Measurements from ENCODE around the gene UBC.
A peak's percentile ranks its signal among the peaks of the same experiment; 100 is the strongest.
"Not testable (repeated sequence)": the region's sequence is repeated elsewhere in the genome, so short reads cannot be mapped to it uniquely, and the experiment has no call there.

The UBC gene

DNA sequence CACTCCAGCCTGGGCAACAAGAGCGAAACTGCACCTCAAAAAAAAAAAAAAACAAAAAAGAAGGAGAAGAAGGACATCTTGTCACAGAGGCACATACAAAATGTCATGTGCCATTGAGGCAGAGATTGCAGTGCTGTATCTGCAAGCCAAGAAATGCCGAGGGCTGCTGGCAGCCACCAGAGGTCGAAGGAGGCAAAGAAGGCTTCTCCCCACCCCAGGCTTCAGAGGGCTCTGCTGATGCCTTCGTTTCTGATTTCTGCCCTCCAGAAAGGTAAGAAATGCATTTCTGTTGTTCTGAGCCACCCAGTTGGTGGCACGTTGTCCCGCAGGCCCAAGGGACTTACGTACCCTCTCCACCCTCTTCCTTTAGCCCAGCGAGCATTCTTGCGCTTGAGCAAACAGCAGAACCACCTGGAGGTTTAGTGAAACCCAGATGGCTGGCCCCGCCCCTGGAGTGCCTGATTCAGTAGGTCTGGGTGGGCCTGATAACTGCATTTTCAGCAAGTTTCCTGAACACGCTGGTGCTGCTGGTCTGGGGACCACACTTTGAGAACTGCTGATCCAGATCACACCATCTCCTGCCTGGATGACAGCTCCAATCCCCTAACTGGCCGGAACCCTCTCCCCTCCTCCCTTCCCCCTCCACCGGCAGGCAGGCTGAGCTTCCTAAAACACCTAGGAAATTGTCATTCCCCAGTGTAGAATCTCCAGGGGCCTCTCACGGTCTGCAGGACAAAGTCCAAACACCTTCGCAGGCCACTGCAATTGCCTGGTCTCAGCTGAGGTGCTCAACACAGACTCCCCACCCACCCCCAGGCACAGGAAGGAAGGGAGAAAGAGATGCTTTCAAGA lies 29.6 kb downstream of the UBC start:
- DNase-seq (ENCODE audit: low spot score): peak; percentile 66

DNA sequence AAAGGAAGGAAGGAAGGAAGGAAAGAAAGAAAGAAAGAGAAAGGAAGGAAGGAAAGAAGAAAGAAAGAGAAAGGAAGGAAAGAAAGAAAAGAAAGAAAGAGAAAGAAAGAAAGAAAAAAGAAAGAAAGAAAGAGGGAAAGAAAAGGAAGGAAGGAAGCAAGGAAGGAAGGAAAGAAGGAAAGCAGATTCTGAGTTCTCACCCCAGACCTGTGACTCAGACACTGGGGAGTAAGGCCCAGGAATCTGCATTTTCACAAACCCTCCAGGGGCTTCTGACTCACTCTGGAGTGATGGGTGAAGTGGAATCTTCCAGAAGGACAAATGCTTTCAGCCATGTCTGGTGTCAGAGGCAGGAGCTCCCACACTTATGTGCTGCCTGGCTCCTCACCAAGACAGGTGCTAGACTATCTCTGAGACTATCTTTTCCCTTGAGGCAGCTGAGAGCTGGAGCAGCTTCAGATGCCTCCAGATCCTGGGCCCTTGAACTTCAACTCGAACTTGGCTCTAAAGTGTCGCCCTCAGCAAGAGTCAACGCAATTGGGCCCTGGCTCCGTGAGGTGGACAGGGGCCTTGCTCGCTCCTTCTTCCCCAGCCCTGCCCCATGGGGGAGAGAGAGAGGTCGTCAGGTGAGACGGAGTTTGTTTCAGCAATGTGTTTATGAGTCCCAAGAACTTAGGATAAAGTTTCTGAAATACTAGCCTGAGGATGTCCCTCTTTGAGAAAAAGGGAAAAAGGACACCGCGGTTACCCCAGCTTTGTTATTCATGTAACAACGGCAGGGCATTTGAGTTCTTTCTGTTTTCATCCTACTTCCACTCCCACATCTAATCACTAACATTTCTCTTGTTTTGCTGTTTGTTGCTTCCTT lies 31.0 kb downstream of the UBC start:
- no peak for DNase-seq (ENCODE audit: low spot score)

DNA sequence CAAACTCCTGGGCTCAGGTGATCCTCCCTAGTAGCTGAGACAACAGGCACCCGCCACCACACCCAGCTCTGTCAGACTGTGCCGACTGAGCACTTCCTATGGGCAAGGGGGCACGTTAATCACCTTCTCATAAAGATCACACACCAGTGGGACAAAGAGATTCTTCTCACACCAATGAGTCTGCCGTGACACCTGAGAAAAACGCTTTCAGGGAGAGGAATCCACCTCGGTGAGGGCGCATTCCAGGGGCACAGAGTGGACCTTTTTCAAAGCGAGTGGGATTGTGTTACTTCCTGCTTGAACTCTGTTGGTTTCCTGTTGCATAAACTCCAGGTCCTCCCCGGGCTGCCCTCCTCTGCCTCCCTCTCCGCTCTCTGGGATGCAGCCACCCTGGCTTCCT lies 33.3 kb downstream of the UBC start:
- DNase-seq (ENCODE audit: low spot score): no peak

GRCh38 chr12:124880335-124880734 lies 34.1 kb downstream of the UBC start:
- DNase-seq (ENCODE audit: low spot score): not testable (repeated sequence)

DNA sequence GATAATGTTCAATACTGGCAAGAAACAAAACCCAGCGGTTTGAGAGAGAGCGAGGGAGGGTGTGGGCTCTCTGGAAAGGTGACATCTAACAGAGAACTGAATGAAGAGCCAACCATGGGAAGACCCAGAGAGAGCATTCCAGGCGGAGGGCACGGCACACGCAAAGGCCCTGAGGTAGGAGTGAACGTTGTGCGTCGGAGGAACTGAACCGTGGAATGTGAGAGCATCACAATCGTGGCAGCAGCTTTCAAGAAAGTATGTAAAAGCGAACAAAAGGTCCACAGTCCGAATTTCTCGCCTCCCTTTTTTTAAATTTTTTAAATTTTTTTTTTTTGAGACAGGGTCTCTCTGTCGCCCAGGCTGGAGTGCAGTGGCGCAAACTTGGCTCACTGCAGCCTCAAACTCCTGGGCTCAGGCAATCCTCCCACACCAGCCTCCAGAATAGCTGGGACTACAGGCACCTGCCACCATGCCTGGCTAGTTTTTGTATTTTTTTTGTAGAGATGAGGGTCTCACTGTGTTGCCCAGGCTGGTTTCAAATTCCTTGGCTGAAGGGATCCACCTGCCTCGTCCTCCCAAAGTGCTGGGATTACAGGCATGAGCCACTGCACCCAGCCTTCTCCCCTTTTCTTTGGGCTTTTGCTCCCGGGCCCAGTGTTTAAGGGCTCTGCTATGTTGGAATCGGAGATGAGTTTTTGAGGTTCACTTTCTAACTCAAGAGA lies 35.5 kb downstream of the UBC start:
- DNase-seq (ENCODE audit: low spot score): no peak

DNA sequence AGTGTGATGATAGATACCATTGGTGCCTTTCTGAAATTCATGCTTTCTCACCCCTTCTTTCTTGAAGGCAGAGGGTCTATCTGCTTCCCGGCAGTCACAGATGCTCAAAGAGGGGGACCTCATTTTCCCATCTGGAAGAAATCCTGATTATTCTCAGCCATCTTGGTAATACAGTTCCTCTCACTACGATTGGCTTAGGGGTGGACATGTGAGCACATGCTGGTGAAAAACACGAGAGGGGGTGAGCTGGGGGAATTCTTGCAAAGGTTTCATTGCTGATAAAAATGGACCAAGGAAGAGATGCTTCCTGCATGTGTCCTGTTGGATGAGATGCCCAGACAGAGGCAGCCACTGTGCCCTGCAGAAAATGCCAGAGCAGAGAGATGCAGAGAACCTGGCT lies 37.0 kb downstream of the UBC start:
- DNase-seq (ENCODE audit: low spot score): no peak

- DNase-seq (ENCODE audit: low spot score): no peak
Observed at GRCh38 chr12:124876171-124876570, 38.3 kb downstream of the UBC start.

DNA sequence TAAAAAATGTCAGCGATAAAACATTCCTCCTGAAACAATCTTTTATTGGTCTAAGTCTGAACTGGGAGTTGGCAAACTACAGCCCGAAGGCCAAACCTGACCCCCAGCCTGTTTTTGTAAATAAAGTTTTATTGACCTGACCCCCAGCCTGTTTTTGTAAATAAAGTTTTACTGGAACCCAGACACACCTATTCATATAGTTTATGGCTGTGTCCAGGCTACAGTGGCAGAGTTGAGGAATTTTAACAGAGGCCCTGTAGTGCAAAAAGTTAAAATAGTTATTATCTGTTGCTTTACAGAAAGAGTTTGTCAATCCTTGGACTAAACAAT lies 38.7 kb downstream of the UBC start:
- DNase-seq (ENCODE audit: low spot score): no peak

DNA sequence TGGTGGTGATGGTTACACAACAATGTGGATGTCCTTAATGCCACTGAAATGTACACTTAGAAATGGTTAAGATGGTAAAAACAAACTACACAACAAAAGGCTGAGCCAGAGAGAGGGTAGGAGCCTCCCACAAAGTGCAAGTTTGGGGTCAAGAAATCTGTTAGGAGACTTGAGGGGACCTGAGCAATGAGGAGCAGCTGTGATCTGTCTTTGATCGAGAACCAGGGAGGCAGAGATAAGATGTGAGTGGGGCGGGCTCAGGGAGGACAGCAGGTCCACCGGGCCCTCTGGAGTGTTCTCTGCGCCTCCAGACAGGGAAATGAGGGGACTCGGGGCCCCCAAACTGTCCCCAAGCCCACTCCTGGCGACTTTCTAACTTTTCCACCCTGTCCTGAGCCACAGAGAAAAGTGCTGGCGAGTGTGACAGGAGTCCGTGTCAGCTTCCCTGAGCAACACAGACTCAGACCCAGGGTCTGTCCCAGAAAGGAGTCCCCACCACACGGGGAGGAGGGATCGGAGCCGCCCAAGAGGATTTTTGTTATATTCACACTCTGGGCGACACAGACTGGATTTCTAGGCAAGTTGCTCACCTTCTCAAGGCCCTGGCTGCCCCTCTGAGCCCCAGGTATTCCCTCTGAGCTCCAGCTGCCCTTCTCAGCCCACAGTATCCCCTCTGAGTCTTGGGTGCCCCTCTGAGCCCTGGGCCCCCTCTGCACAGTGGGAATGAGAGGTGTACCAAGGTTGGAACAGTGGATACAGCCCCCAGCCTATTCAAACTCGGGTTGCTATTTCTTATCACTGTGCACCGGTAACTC lies 39.3 kb downstream of the UBC start:
- no peak for DNase-seq (ENCODE audit: low spot score)

GRCh38 chr12:124874188-124874587 lies 40.3 kb downstream of the UBC start:
- DNase-seq (ENCODE audit: low spot score): no peak

DNA sequence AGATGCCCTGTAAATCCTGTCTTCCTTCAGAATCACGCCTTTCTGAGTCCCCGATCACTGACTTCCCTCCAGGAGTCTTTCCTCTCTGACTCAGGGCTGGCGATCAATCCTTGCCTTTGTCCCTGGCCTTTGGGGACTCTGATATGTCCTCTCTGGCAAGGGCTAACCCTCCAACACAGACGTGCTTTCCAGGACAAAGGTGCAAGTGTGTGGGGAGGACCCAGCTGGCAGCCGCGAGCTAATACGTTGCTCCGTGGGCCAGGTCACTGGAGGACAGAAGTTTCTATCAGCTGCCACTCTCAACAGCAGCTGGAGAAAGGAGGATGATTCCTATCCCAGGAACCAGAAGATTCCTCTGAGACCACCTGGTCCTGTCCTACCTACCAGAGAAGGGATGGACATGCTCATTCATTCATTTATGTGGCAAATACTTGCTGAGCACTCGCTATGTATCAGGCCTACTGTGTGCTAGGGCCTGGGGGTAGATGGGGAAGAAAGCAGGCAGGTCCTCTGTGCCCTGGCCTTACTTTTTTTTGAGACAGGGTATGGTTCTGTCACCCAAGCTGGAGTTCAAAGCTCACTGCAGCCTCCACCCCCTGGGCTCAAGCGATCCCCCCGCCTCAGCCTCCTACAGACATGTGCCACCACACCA lies 42.3 kb downstream of the UBC start:
- no peak for DNase-seq (ENCODE audit: low spot score)

GRCh38 chr12:124871297-124871696 lies 43.2 kb downstream of the UBC start:
- DNase-seq (ENCODE audit: low spot score): no peak

- no peak for DNase-seq (ENCODE audit: low spot score)
Observed at GRCh38 chr12:124870515-124870914, 43.9 kb downstream of the UBC start.

DNA sequence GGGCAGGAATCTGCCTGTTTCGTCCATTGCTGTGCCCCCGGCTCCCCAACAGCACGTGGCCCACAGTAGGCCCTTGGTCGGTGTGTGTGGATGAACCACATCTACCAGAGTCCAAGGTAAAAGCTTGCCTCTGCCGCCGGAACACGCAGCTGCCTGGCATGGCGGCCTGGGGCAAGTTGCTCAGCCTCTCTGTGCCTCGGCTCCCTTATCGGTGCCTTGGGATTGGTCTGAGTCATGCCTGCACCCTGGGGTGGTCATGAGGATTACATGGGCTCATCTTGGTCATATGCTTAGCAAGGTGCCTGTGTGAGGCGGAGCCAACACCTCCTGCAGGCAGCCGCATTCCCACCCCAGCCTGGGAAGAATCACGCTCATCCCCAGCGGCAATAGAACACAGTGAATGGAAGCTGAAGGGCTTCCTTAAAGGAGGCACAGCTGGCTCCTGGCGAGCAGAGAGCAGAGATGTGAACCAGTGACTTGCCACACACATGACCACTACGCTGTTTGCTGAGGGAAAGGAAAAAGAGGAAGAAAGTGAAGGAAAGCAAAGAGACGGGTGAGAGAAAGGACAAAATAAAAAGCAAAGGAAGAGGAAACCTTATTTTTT lies 45.3 kb downstream of the UBC start:
- DNase-seq (ENCODE audit: low spot score): peak; percentile 92

DNA sequence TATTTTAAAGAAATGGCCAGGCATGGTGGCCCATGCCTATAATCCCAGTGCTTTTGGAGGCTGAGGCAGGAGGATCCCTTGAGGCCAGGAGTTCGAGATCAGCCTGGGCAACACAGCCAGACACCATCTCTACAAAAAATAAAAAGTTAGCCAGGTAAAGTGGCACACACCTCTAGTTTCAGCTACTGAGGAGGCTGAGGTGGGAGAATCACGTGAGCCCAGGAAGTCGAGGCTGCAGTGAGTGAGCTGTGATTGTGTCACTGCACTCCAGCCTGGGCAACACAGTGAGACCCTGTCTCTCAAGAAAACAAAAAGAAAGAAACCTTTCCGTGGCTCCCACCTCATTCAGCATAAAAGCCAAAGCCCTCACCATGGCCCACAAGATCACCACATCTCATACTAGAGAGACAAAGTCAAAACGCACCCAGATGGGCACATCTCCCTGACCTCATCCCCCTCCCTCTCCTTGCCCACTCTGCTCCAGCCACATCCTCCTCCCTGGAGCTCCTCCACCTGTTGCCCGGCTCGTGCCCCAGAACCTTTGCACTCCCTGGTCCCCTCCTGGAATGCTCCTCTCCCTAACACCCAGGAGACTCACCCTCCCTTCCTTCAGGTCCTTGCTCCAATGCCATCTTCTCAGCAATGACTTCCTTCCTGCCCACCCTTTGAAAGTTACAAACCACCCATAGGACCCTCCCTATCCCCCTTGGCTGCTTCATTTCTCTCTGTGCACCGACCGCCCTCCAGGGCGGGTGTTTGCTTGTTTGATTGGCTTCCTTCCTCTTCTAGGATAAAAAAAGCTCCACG lies 46.0 kb downstream of the UBC start:
- DNase-seq (ENCODE audit: low spot score): no peak

DNA sequence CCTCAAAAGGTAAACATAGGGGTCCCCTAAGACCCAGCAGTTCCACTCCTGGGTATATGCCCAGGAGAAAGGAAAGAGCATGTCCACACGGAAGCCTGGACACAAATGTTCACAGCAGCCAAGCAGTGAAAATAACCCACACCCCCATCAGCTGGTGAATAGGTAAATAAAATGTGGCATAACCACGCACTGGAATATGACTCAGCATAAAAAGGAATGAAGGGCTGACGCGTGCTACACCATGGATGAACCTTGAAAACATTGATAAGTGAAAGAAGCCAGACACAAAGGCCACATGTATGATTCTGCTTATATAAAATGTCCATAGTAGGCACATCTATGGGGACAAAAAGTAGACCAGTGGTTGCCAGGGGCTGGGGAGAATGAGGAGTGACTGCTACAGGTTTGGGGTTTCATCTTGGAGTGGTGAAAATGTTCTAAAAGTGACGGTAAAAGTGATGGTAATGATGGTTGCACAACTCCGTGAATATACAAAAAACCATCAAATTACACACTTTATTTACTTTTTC lies 47.0 kb downstream of the UBC start:
- peak; percentile 92 for DNase-seq (ENCODE audit: low spot score)

DNA sequence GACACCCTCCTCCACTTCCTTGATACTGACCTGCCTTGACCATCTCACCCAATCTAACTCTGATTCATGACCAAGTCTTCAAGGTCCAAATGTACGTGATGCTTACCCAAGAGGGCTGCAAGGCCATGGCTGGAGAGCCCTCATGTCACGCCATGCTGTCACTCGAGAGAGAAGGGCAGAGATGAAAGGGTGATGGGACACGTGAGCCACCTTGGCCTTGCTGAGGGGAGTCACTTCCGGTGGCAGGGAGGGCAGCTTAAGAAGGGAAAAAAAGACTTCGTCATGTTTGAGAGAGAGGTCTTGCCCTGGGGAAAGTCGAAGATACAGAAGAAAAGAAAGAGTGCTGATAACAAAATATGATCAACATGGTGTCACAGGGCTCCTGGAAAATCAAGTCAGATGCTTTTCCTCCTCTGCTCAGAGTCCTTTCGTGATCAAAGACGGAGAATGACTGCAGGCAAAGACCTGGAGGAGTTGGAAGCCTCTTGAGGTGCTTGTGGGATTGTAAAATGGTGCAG lies 47.5 kb downstream of the UBC start:
- peak; percentile 53 for DNase-seq (ENCODE audit: low spot score)

DNA sequence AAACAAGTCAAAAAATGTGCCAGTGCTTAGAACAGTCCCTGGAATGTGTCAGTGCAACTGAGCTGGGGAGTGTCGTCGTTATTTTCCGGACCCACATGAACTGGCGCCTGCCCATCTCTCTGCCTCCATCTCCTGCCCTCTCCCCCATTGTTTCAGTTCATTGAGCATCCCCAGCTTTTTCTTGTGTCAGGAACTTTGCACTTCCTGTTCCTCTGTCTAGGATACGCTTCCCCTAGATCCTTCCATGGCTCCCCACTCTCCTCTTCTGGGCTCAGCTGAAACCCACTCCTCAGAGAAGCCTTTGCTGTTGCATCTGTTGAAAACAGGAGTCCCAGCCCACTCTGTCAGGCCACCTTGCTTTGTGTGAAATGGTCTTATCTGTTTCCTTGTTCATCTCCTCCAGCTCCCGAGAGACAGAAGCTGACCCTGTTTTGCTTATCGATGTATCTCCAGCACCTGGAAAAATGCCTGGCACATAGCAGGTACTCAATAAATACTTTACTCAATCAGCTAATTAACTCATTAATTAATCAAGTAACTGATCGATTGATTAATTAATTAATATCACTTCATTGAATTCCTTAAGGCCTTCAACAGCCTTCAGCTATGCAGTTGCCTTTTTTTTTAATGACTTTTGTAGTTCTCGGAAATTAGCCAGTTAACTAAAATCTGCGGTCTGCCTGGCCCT lies 48.1 kb downstream of the UBC start:
- DNase-seq (ENCODE audit: low spot score): no peak

DNA sequence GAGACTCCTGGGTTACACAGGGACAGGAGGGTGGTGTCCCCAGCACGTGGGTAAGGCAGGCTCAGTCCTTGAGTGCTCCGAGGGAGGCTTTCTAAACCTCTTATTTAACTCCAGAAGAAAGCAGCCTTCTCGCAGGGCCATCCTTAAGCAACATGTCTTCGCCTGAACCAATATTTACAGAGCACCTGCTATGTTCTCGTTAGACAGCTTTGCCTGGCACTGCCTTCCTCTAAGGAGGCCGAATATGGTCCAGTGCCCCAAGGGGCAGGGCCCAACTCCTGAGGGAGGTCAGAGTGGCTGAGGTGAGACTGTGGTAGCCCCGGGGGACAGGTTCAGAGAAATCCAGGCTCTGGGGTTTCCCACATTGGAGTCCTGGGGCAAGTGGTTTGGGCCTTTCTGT lies 48.7 kb downstream of the UBC start:
- DNase-seq (ENCODE audit: low spot score): no peak
